MM.1S (cell line): Measurements from ENCODE around the gene BRD4.

Source experiments
- DNase-seq: peaks from one replicate; pipeline ENCODE4 v3.0.0-alpha.2; 2015
- H2AFZ ChIP-seq: fragments of 300-600 bp; sonication (generic); 2 replicates; pipeline ENCODE4 v1.6.0; 2016; ENCODE audit warnings: antibody characterized with exemption, low read length
- H3F3A ChIP-seq: fragments of 300-600 bp; sonication (generic); 2 replicates; pipeline ENCODE4 v1.6.1; 2016; ENCODE audit warnings: mild to moderate bottlenecking, antibody characterized with exemption, low read length, moderate library complexity, mixed read lengths; ENCODE audit not compliant: insufficient read depth
- H3K27ac ChIP-seq: fragments of 300-600 bp; sonication (generic); 2 replicates; pipeline ENCODE4 v1.5.1; 2016; ENCODE audit warnings: mild to moderate bottlenecking, low read length
- H3K27me3 ChIP-seq: fragments of 300-600 bp; sonication (generic); replicated peaks from 2 replicates; pipeline ENCODE4 v1.6.0; 2016; ENCODE audit warnings: low read length; ENCODE audit not compliant: insufficient read depth
- H3K36me3 ChIP-seq: fragments of 300-600 bp; sonication (generic); replicated peaks from 2 replicates; pipeline ENCODE4 v1.6.1; 2016; ENCODE audit warnings: mild to moderate bottlenecking, low read length, mixed read lengths; ENCODE audit not compliant: insufficient read depth
- H3K4me1 ChIP-seq: fragments of 300-600 bp; sonication (generic); 2 replicates; pipeline ENCODE4 v1.6.1; 2016; ENCODE audit warnings: low read length, mixed read lengths
- H3K4me2 ChIP-seq: fragments of 300-600 bp; sonication (generic); 2 replicates; pipeline ENCODE4 v1.6.0; 2016; ENCODE audit warnings: low read depth, low read length
- H3K4me3 ChIP-seq: fragments of 300-600 bp; sonication (generic); 2 replicates; pipeline ENCODE4 v1.5.1; 2016; ENCODE audit warnings: low read length, mixed read lengths
- H3K79me2 ChIP-seq: fragments of 300-600 bp; sonication (generic); 2 replicates; pipeline ENCODE4 v1.6.1; 2016; ENCODE audit warnings: mixed run types, low read length, mixed read lengths
- H3K9ac ChIP-seq: fragments of 300-600 bp; sonication (generic); 2 replicates; pipeline ENCODE4 v1.6.1; 2016; ENCODE audit warnings: low read length, mixed read lengths
- H3K9me2 ChIP-seq: fragments of 300-600 bp; sonication (generic); replicated peaks from 2 replicates; pipeline ENCODE4 v1.6.1; 2016; ENCODE audit warnings: mild to moderate bottlenecking, low read length, mixed read lengths; ENCODE audit not compliant: insufficient read depth
- H3K9me3 ChIP-seq: fragments of 300-600 bp; sonication (generic); replicated peaks from 2 replicates; pipeline ENCODE4 v1.6.1; 2016; ENCODE audit warnings: mild to moderate bottlenecking, low read length, mixed read lengths; ENCODE audit not compliant: insufficient read depth
- H4K20me1 ChIP-seq: fragments of 300-600 bp; sonication (generic); 2 replicates; pipeline ENCODE4 v1.6.1; 2016; ENCODE audit warnings: mild to moderate bottlenecking, low read length, moderate library complexity, mixed read lengths; ENCODE audit not compliant: insufficient read depth
- EZH2 ChIP-seq: fragments of 300-600 bp; sonication (generic); optimal IDR thresholded peaks from 2 replicates; pipeline ENCODE3; 2017; ENCODE audit warnings: low read depth, mild to moderate bottlenecking, antibody characterized with exemption, low read length, mixed read lengths
- EZH2phosphoT487 ChIP-seq: fragments of 300-600 bp; sonication (generic); IDR thresholded peaks from 2 replicates; pipeline ENCODE4 v1.6.1; 2018; ENCODE audit warnings: antibody characterized with exemption, low read length
- TF ChIP-seq, protein P1 (sequence below): fragments of 300-600 bp; sonication (generic); IDR thresholded peaks from 2 replicates; pipeline ENCODE4 v1.5.1; 2016; ENCODE audit warnings: antibody characterized with exemption, low read length, mixed read lengths

Gene BRD4

GRCh38 chr19:15315101-15315500, 17.2 kb downstream of the BRD4 start:
- Histone ChIP-seq H3K27ac (no peak overlapping the region), H3K36me3 (no peaks in the 10 kb centered on the region), H3F3A (peaks cover 8% of the 10 kb centered on the region), H3K9me3 (no peaks in the 10 kb centered on the region), H3K9ac (no peak overlapping the region), H3K79me2 (peaks cover 100% of the 10 kb centered on the region), H2AFZ (no peak overlapping the region), H3K4me3 (no peak overlapping the region), H3K4me1 (peaks cover 20% of the 10 kb centered on the region), H4K20me1 (peaks cover 75% of the 10 kb centered on the region), H3K27me3 (no peaks in the 10 kb centered on the region), H3K9me2 (no peaks in the 10 kb centered on the region), H3K4me2 (no peak overlapping the region)
- DNase-seq = no peak
- no peak for TF ChIP-seq EZH2
- TF ChIP-seq, protein P1, sequence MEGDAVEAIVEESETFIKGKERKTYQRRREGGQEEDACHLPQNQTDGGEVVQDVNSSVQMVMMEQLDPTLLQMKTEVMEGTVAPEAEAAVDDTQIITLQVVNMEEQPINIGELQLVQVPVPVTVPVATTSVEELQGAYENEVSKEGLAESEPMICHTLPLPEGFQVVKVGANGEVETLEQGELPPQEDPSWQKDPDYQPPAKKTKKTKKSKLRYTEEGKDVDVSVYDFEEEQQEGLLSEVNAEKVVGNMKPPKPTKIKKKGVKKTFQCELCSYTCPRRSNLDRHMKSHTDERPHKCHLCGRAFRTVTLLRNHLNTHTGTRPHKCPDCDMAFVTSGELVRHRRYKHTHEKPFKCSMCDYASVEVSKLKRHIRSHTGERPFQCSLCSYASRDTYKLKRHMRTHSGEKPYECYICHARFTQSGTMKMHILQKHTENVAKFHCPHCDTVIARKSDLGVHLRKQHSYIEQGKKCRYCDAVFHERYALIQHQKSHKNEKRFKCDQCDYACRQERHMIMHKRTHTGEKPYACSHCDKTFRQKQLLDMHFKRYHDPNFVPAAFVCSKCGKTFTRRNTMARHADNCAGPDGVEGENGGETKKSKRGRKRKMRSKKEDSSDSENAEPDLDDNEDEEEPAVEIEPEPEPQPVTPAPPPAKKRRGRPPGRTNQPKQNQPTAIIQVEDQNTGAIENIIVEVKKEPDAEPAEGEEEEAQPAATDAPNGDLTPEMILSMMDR = no peak
- no peak for TF ChIP-seq EZH2phosphoT487

DNA sequence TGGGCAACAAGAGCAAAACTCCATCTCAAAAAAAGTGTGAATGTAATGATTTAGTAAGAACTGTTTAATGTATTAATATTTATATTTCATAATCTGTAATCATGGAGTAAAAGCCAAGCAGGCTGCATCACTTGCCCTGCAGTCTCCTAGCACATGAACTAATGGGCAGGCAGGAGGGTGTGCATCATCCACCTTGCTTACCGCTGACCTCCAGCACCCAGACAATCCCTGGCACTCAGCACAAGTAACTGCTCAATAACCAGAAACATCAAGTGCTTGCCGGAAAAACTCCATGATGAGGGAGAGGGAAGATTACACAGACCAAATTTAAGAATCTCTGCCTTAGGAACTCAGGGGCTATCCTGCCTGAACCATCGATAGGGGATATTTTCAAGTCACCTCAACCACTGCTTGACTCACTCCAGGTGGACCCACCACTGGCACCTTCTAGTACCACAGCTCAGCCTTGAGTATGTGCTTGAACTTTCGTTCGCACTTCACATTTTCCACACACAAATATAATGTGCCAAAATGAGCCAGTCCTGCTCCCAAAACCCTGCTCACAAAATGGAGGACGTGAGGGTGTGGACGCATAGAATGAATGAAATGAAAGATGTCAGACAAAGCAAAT, 18.6 kb downstream of the BRD4 start:
- no peak overlapping the region for H3K9ac ChIP-seq
- H3K9me3 ChIP-seq = no peaks in the 10 kb centered on the region
- H3F3A ChIP-seq = peaks cover 8% of the 10 kb centered on the region
- H3K79me2 ChIP-seq = peaks cover 100% of the 10 kb centered on the region
- H3K4me3 ChIP-seq = no peak overlapping the region
- H3K4me2 ChIP-seq = no peak overlapping the region
- H3K27ac ChIP-seq = no peak overlapping the region
- H4K20me1 ChIP-seq = peaks cover 71% of the 10 kb centered on the region
- TF ChIP-seq, protein P1 = no peak
- TF ChIP-seq EZH2 = no peak
- no peak for TF ChIP-seq EZH2phosphoT487
- H3K4me1 ChIP-seq = peaks cover 15% of the 10 kb centered on the region
- no peaks in the 10 kb centered on the region for H3K36me3 ChIP-seq
- DNase-seq = no peak
- no peaks in the 10 kb centered on the region for H3K27me3 ChIP-seq
- no peak overlapping the region for H2AFZ ChIP-seq
- no peaks in the 10 kb centered on the region for H3K9me2 ChIP-seq

DNA sequence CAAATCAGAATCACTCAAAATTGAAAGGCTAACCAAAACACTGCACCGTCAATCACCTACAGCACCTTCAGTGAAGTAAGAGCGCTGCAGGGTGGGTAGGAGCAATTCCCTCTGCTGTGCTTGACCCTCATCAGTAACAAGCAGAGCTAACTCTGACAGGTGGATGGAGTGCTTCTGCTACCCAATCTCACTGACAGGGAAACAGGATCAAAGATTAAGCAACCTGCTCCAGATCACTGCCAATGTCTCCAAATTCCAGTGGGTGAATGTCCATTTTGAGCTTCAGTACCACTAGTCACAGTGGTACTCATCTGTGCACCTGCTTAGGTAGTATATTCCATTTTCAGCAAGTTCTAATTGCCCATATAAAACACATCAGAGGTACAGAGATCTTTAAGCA, 25.2 kb downstream of the BRD4 start:
- DNase-seq = no peak
- Histone ChIP-seq H3K79me2 (peaks cover 99% of the 10 kb centered on the region), H2AFZ (no peak overlapping the region), H3K4me2 (no peak overlapping the region), H3K9me2 (no peaks in the 10 kb centered on the region), H3K4me3 (no peak overlapping the region), H3K4me1 (0 out of 2 replicates have a peak, but pooled peaks cover 8% of the 10 kb centered on the region), H3K36me3 (no peaks in the 10 kb centered on the region), H3F3A (no peaks in the 10 kb centered on the region), H3K9ac (no peak overlapping the region), H3K27me3 (no peaks in the 10 kb centered on the region), H3K9me3 (no peaks in the 10 kb centered on the region), H3K27ac (no peak overlapping the region), H4K20me1 (peaks cover 71% of the 10 kb centered on the region)
- TF ChIP-seq EZH2phosphoT487 = no peak
- no peak for TF ChIP-seq EZH2
- TF ChIP-seq, protein P1 = no peak
